Measurements from ENCODE around the gene NENF.

Gene NENF

DNA sequence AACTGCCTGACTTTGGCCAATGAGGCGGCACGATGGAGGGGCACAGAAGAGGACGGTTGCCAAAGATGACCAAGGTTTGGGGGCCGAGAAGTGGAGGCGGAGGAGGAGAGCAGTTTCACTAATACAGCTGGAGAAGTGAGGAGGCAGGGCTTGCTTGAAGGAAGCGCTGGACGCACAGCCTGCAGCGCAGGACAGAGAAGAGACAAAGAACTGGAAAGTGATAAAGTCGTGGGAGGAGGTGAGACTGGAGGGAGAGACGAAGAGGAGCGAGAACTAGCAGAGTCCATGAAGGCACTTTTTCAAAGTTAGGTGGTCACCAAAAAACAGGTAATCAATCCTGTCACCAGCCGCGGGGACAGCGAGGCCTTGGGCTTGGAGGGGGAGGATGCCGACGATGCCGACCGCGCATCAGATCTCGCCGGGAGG lies 18.8 kb upstream of the NENF start:
- Histone ChIP-seq H3K23ac (ENCODE audit: low read depth, low read length, poor library complexity) (peak overlapping the region; percentile 98), H4K8ac (ENCODE audit: low read depth, low read length) (no peak overlapping the region), H2BK15ac (ENCODE audit: low read length) (no peak overlapping the region), H3K4me3 (ENCODE audit: low read length in 2 of 2) (peak overlapping the region; percentile 95 to 96), H3K4ac (ENCODE audit: low read length) (no peak overlapping the region), H3K79me1 (ENCODE audit: low read depth, low read length) (no peaks in the 10 kb centered on the region), H2BK12ac (ENCODE audit: low read length) (no peak overlapping the region), H3K18ac (ENCODE audit: low read length) (peak overlapping the region; percentile 90), H3K4me1 (ENCODE audit: control insufficient read depth in 2 of 2, insufficient read depth in 1 of 2, low read depth in 1 of 2, low read length in 2 of 2) (peaks cover 0 to 8% of the 10 kb centered on the region in 2 donors), H2BK120ac (ENCODE audit: low read depth, low read length) (no peak overlapping the region), H4K91ac (ENCODE audit: low read depth, low read length, poor library complexity) (no peak overlapping the region), H2AK5ac (ENCODE audit: low read depth, low read length) (peak overlapping the region; percentile 37), H3K14ac (ENCODE audit: low read length) (peak overlapping the region; percentile 71), H2BK5ac (ENCODE audit: low read length) (peak overlapping the region; percentile 27), H3K9me3 (replicated peaks in 1 of 2; ENCODE audit: control insufficient read depth in 2 of 2, insufficient read depth in 1 of 2, low read depth in 1 of 2, low read length in 2 of 2) (no peaks in the 10 kb centered on the region), H2AFZ (ENCODE audit: low read length) (peak overlapping the region; percentile 100), H3K36me3 (replicated peaks in 1 of 2; ENCODE audit: control insufficient read depth in 2 of 2, insufficient read depth in 2 of 2, low read length in 2 of 2) (peaks cover 18 to 35% of the 10 kb centered on the region in 2 donors), H3K4me2 (ENCODE audit: insufficient read depth, low read length, poor library complexity, severe bottlenecking) (peak overlapping the region; percentile 78), H3K27ac (replicated peaks; ENCODE audit: low read length) (no peak overlapping the region), H3K27me3 (ENCODE audit: control insufficient read depth in 3 of 3, insufficient read depth in 3 of 3, low read depth in 1 of 3, low read length in 3 of 3) (peaks cover 0 to 13% (median 0%) of the 10 kb centered on the region in 3 experiments), H3K9ac (ENCODE audit: low read depth, low read length, poor library complexity) (peak overlapping the region; percentile 92)
- DNase-seq (ENCODE audit: low spot score): no peak
- no CpG with 5 or more reads among the region's 21 CpGs for WGBS, 2 donors (ENCODE audit: extremely low coverage in 2 of 2, insufficient read length in 2 of 2, insufficient replicate concordance in 1 of 2)

DNA sequence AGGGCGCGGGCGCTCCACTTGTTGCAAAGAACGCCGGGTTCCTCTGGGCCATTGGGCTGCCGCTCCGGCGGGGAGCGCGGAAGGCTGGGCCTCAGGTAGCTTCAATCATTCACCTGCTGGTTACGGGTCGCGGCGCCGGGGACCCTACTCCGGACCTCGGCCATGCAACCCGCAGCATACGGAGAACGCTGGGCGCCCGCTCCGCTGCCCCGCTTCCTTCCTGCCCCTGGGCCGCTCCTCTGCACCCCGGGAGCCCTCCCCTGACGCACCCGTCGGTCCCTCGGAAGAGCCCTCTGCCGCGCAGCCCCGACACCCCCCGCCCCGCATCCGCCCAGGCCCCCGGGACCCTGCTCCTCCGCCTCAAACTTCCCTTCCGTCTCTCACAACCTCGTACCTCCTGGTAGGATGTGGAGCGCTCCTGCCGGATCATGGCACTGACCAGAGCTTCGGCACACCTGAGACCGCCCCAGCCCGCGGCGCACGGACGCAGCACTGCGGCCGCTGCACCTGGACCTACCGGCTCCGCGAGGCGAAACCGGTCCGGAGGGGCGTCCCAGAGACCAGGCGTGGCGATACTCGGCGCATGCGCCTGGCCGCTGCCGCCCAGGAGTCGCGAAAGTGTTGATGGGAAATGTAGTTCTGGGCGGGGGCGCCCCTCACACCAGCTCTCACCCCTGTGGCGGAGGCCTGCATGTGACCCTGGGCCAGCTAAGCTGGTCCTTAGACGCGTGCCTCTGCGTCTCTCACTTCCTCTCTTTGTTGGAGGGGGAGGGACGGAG lies 18.2 kb upstream of the NENF start, which contains the start of gene PACC1:
Gene PACC1 (minus strand): TSS at position 559 of the 779 bp plus-strand sequence. CDS start 129 bp downstream, at position 430.
- peak; percentile 93 for DNase-seq (ENCODE audit: low spot score)

DNA sequence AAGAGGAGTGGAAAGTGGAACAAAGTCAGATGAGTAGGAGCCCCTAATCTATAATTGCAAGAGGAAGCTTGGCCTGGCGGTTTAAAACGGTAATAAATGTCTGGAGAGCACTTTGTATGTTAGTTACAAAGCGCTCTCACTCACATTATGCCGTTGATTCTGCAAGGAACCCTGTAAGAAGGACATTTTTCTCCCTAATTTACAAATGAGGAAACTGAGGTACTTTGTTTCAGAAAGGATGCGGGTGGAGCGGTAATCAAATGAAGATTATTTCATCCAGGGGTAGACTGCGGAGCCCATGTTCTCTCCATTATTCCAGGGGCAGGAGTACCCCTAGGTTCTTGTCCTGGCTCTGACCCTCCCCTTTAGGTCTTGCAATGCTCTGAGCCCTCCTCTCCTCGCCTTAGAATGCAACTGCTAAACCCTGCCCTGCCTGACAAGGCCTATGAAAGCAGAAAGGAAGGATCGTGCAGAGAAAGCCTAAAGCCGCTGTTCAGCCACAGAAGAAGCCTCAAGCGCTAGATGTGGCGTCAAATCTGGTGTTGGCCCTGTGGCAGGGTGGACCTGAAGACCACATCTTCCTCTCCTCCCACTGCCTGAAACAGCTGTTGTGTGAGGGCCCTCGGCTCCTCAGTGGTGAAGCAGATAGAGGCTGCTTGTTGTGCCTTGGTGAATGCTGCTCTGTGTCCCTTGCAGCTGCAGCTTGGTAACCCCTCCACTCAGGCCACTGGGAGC lies 17.4 kb upstream of the NENF start:
- H3K4me2 ChIP-seq (ENCODE audit: insufficient read depth, low read length, poor library complexity, severe bottlenecking): peak overlapping the region; percentile 78
- no peak overlapping the region for H2AK5ac ChIP-seq (ENCODE audit: low read depth, low read length)
- H4K8ac ChIP-seq (ENCODE audit: low read depth, low read length): no peak overlapping the region
- no peak overlapping the region for H2BK15ac ChIP-seq (ENCODE audit: low read length)
- H3K18ac ChIP-seq (ENCODE audit: low read length): peak overlapping the region; percentile 5
- no peaks in the 10 kb centered on the region for H3K9me3 ChIP-seq (replicated peaks in 1 of 2; ENCODE audit: control insufficient read depth in 2 of 2, insufficient read depth in 1 of 2, low read depth in 1 of 2, low read length in 2 of 2)
- H3K36me3 ChIP-seq (replicated peaks in 1 of 2; ENCODE audit: control insufficient read depth in 2 of 2, insufficient read depth in 2 of 2, low read length in 2 of 2): peaks cover 6 to 21% of the 10 kb centered on the region in 2 donors
- H2BK120ac ChIP-seq (ENCODE audit: low read depth, low read length): no peak overlapping the region
- peak overlapping the region; percentile 100 for H2AFZ ChIP-seq (ENCODE audit: low read length)
- H2BK12ac ChIP-seq (ENCODE audit: low read length): no peak overlapping the region
- no peak for DNase-seq (ENCODE audit: low spot score)
- peak overlapping the region; percentile 98 for H3K23ac ChIP-seq (ENCODE audit: low read depth, low read length, poor library complexity)
- peaks cover 0 to 8% of the 10 kb centered on the region in 2 donors for H3K4me1 ChIP-seq (ENCODE audit: control insufficient read depth in 2 of 2, insufficient read depth in 1 of 2, low read depth in 1 of 2, low read length in 2 of 2)
- peaks cover 0 to 13% (median 0%) of the 10 kb centered on the region in 3 experiments for H3K27me3 ChIP-seq (ENCODE audit: control insufficient read depth in 3 of 3, insufficient read depth in 3 of 3, low read depth in 1 of 3, low read length in 3 of 3)
- WGBS, 2 donors (ENCODE audit: extremely low coverage in 2 of 2, insufficient read length in 2 of 2, insufficient replicate concordance in 1 of 2): no CpG with 5 or more reads among the region's 13 CpGs
- no peak overlapping the region for H3K14ac ChIP-seq (ENCODE audit: low read length)
- H3K4ac ChIP-seq (ENCODE audit: low read length): no peak overlapping the region
- no peak overlapping the region for H3K9ac ChIP-seq (ENCODE audit: low read depth, low read length, poor library complexity)
- H3K4me3 ChIP-seq (ENCODE audit: low read length in 2 of 2): peak overlapping the region in 1 of 2 donors; percentile 95
- no peaks in the 10 kb centered on the region for H3K79me1 ChIP-seq (ENCODE audit: low read depth, low read length)
- no peak overlapping the region for H2BK5ac ChIP-seq (ENCODE audit: low read length)
- H4K91ac ChIP-seq (ENCODE audit: low read depth, low read length, poor library complexity): no peak overlapping the region
- no peak overlapping the region for H3K27ac ChIP-seq (replicated peaks; ENCODE audit: low read length)

More for the DNA sequence above, 18.2 kb upstream of the NENF start, which contains the start of gene PACC1:
- H3K18ac ChIP-seq (ENCODE audit: low read length): peak within 1 kb of the TSS; percentile 90
- H3K36me3 ChIP-seq (replicated peaks in 1 of 2; ENCODE audit: control insufficient read depth in 2 of 2, insufficient read depth in 2 of 2, low read length in 2 of 2): peaks cover 14 to 29% of the 10 kb centered on the region in 2 donors
- H3K79me1 ChIP-seq (ENCODE audit: low read depth, low read length): no peaks in the 10 kb centered on the region
- H4K91ac ChIP-seq (ENCODE audit: low read depth, low read length, poor library complexity): no peak within 1 kb of the TSS
- H3K4me2 ChIP-seq (ENCODE audit: insufficient read depth, low read length, poor library complexity, severe bottlenecking): peak within 1 kb of the TSS; percentile 78
- no peak within 1 kb of the TSS for H4K8ac ChIP-seq (ENCODE audit: low read depth, low read length)
- WGBS, 2 donors (ENCODE audit: extremely low coverage in 2 of 2, insufficient read length in 2 of 2, insufficient replicate concordance in 1 of 2): no CpG with 5 or more reads among the region's 74 CpGs
- no peak within 1 kb of the TSS for H3K4ac ChIP-seq (ENCODE audit: low read length)
- H3K14ac ChIP-seq (ENCODE audit: low read length): peak within 1 kb of the TSS; percentile 71
- peak within 1 kb of the TSS; percentile 98 for H3K23ac ChIP-seq (ENCODE audit: low read depth, low read length, poor library complexity)
- H3K9ac ChIP-seq (ENCODE audit: low read depth, low read length, poor library complexity): peak within 1 kb of the TSS; percentile 92
- peaks cover 0 to 13% (median 0%) of the 10 kb centered on the region in 3 experiments for H3K27me3 ChIP-seq (ENCODE audit: control insufficient read depth in 3 of 3, insufficient read depth in 3 of 3, low read depth in 1 of 3, low read length in 3 of 3)
- H2BK12ac ChIP-seq (ENCODE audit: low read length): no peak within 1 kb of the TSS
- no peak within 1 kb of the TSS for H2BK120ac ChIP-seq (ENCODE audit: low read depth, low read length)
- peak within 1 kb of the TSS; percentile 37 for H2AK5ac ChIP-seq (ENCODE audit: low read depth, low read length)
- H3K9me3 ChIP-seq (replicated peaks in 1 of 2; ENCODE audit: control insufficient read depth in 2 of 2, insufficient read depth in 1 of 2, low read depth in 1 of 2, low read length in 2 of 2): no peaks in the 10 kb centered on the region
- H3K4me1 ChIP-seq (ENCODE audit: control insufficient read depth in 2 of 2, insufficient read depth in 1 of 2, low read depth in 1 of 2, low read length in 2 of 2): peaks cover 0 to 8% of the 10 kb centered on the region in 2 donors
- H2AFZ ChIP-seq (ENCODE audit: low read length): peak within 1 kb of the TSS; percentile 100
- peak within 1 kb of the TSS; percentile 27 for H2BK5ac ChIP-seq (ENCODE audit: low read length)
- H2BK15ac ChIP-seq (ENCODE audit: low read length): no peak within 1 kb of the TSS
- H3K4me3 ChIP-seq (ENCODE audit: low read length in 2 of 2): peak within 1 kb of the TSS; percentile 95 to 96
- no peak within 1 kb of the TSS for H3K27ac ChIP-seq (replicated peaks; ENCODE audit: low read length)

DNA sequence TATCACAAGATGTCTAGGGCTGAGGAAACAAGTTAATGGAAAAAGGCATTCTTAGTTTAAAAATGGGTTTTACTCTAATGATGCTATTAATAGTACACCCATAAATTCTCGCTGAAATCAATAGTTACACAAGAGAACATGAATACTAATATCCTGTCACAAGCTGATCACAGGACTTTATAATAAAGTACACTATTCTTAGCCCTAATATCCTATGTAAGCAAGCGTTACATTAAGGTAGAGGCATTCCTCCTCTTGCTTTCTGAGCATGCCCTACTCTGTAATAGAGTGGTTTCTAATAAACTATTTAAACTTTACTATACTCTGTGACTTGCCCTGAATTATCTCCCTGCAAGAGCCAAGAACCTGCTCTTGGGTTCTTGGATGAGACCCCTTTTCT lies 11.6 kb upstream of the NENF start:
- WGBS, 2 donors (ENCODE audit: extremely low coverage in 2 of 2, insufficient read length in 2 of 2, insufficient replicate concordance in 1 of 2): no CpG with 5 or more reads among the region's 2 CpGs
- no peak overlapping the region for H2AFZ ChIP-seq (ENCODE audit: low read length)

More for the DNA sequence above, 11.6 kb upstream of the NENF start:
- Histone ChIP-seq H2BK5ac (ENCODE audit: low read length) (no peak overlapping the region), H3K27me3 (ENCODE audit: control insufficient read depth in 3 of 3, insufficient read depth in 3 of 3, low read depth in 1 of 3, low read length in 3 of 3) (peaks cover 0 to 34% (median 0%) of the 10 kb centered on the region in 3 experiments), H3K4me3 (ENCODE audit: low read length in 2 of 2) (no peak overlapping the region), H3K9ac (ENCODE audit: low read depth, low read length, poor library complexity) (no peak overlapping the region), H4K91ac (ENCODE audit: low read depth, low read length, poor library complexity) (no peak overlapping the region), H3K79me1 (ENCODE audit: low read depth, low read length) (no peaks in the 10 kb centered on the region), H3K18ac (ENCODE audit: low read length) (no peak overlapping the region), H3K23ac (ENCODE audit: low read depth, low read length, poor library complexity) (no peak overlapping the region), H2BK12ac (ENCODE audit: low read length) (no peak overlapping the region), H3K14ac (ENCODE audit: low read length) (no peak overlapping the region), H2BK15ac (ENCODE audit: low read length) (no peak overlapping the region), H3K27ac (replicated peaks; ENCODE audit: low read length) (no peak overlapping the region), H3K4me2 (ENCODE audit: insufficient read depth, low read length, poor library complexity, severe bottlenecking) (no peak overlapping the region), H2AK5ac (ENCODE audit: low read depth, low read length) (no peak overlapping the region), H3K4ac (ENCODE audit: low read length) (no peak overlapping the region), H2BK120ac (ENCODE audit: low read depth, low read length) (no peak overlapping the region), H3K9me3 (replicated peaks in 1 of 2; ENCODE audit: control insufficient read depth in 2 of 2, insufficient read depth in 1 of 2, low read depth in 1 of 2, low read length in 2 of 2) (no peaks in the 10 kb centered on the region), H3K36me3 (replicated peaks in 1 of 2; ENCODE audit: control insufficient read depth in 2 of 2, insufficient read depth in 2 of 2, low read length in 2 of 2) (no peaks in the 10 kb centered on the region), H3K4me1 (ENCODE audit: control insufficient read depth in 2 of 2, insufficient read depth in 1 of 2, low read depth in 1 of 2, low read length in 2 of 2) (no peaks in the 10 kb centered on the region), H4K8ac (ENCODE audit: low read depth, low read length) (no peak overlapping the region)
- no peak for DNase-seq (ENCODE audit: low spot score)

All from neuronal stem cell (in vitro differentiated cells).